Activated naive CD4-positive, alpha-beta T cell treated with anti-CD3 and anti-CD28 coated beads, Interleukin-2, amount 10 ng/mL, durations not matched to agents 5 hours and 36 hours (primary cell): ENCODE results near the gene RAB6C. TPM values are rescaled to one million over a fixed set of nuclear protein-coding genes. Genes with fewer than 3 reads are reported as not detected.

Source experiments
- total RNA-seq, 2 experiments: library from RNA; stranded (reverse); gene quantifications; one replicate each; pipeline ENCODE4 v1.2.3, GENCODE V29; 2021

RAB6C gene
- not detected for total RNA-seq

DNA sequence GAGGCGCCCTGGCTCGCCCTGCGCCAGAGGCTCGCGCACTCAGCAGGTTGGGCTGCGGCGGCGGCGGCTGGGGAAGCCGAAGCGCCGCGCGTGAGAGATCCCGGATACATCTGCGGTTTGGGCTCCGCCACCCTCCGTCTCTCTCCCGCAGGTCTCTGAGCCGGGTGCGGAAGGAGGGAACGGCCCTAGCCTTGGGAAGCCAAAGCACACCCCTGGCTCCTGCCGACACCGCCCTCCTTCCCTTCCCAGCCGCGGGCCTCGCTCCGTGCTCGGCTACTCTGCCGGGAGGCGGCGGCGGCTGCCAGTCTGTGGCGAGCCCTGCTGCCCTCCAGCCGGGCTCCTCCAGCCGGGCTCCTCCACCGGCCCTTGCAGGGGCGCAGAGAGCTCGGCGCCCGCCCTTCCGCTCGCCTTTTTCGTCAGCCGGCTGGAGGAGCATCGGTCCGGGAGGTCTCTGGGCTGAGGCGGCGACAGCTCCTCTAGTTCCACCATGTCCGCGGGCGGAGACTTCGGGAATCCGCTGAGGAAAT is at the start of gene RAB6C:
RAB6C (plus strand) TSS at position 38 of the 527 bp plus-strand sequence; CDS start at position 488, 450 bp downstream.

Other genes with a start within 250 kb of the RAB6C start
- gene POTEF, start 149.6 kb downstream of the RAB6C start, total RNA-seq: not detected
- under 1 TPM; 0.71 to 0.77 TPM for gene CCDC74B, start 165.4 kb downstream of the RAB6C start, total RNA-seq
- gene SMPD4, start 201.9 kb downstream of the RAB6C start, total RNA-seq: 10 to 100 TPM; 53.7 to 53.9 TPM
- gene MZT2B, start 202.6 kb downstream of the RAB6C start, total RNA-seq: 100 to 1,000 TPM; 429 to 447 TPM
- not detected for gene TUBA3E, start 218.8 kb downstream of the RAB6C start, total RNA-seq